A673 (cell line): Measurements from ENCODE around the gene SETD4. TPM values are rescaled to one million over a fixed set of nuclear protein-coding genes. Genes with fewer than 3 reads are reported as not detected.

ENCODE experiments used
- BruUV-seq: library from RNA; stranded (reverse); fragments of 400-500 nt; replicated peaks from 2 replicates; lab custom pipeline; 2021; lab: Mats Ljungman, UMichigan
- CTCF ChIA-PET: fragments of 300-600 bp; sonication (Branson Sonifier 250); formaldehyde crosslinking; loops from one replicate; lab custom pipeline; 2022; ENCODE audit warnings: antibody characterized with exemption; lab: Charles Lee
- POLR2A ChIA-PET: fragments of 300-600 bp; sonication (Branson Sonifier 250); formaldehyde crosslinking; loops from one replicate; lab custom pipeline; 2022; ENCODE audit warnings: antibody characterized with exemption; ENCODE audit not compliant: low non-redundant PET; lab: Charles Lee
- DNase-seq: peaks from one replicate; pipeline ENCODE4 v3.0.0-alpha.2; 2015; ENCODE audit warnings: low spot score
- H3K27ac ChIP-seq: fragments of 200-600 bp; sonication (generic); 2 replicates; pipeline ENCODE4 v1.5.1; 2016; ENCODE audit warnings: mixed run types, low read depth, mild to moderate bottlenecking, mixed read lengths, antibody characterized with exemption, low read length; ENCODE audit not compliant: poor library complexity, severe bottlenecking
- H3K27me3 ChIP-seq: fragments of 200-600 bp; sonication (generic); replicated peaks from 2 replicates; pipeline ENCODE4 v1.6.1; 2017; ENCODE audit warnings: mixed run types, low read depth, mild to moderate bottlenecking, mixed read lengths, antibody characterized with exemption, low read length; ENCODE audit not compliant: insufficient read depth, poor library complexity
- H3K36me3 ChIP-seq: fragments of 200-600 bp; sonication (generic); 2 replicates; pipeline ENCODE4 v1.6.1; 2016; ENCODE audit warnings: mixed run types, mild to moderate bottlenecking, mixed read lengths, antibody characterized with exemption, low read length; ENCODE audit not compliant: insufficient read depth, poor library complexity, severe bottlenecking
- H3K4me1 ChIP-seq: fragments of 200-600 bp; sonication (generic); 2 replicates; pipeline ENCODE4 v1.6.1; 2017; ENCODE audit warnings: mixed run types, mild to moderate bottlenecking, mixed read lengths, antibody characterized with exemption, low read length; ENCODE audit not compliant: insufficient read depth, poor library complexity, severe bottlenecking
- H3K4me3 ChIP-seq: fragments of 200-600 bp; sonication (generic); 2 replicates; pipeline ENCODE4 v1.5.1; 2016; ENCODE audit warnings: low read depth, mixed run types, mild to moderate bottlenecking, mixed read lengths, low read length; ENCODE audit not compliant: poor library complexity, severe bottlenecking
- H3K9me3 ChIP-seq: fragments of 200-600 bp; sonication (generic); 2 replicates; pipeline ENCODE4 v1.6.1; 2016; ENCODE audit warnings: mixed run types, low read depth, mild to moderate bottlenecking, mixed read lengths, antibody characterized with exemption, low read length; ENCODE audit not compliant: poor library complexity, severe bottlenecking
- CTCF ChIP-seq: fragments of 300-800, 200-600 bp; sonication (generic); conservative IDR thresholded peaks from 2 replicates; pipeline ENCODE4 v1.5.1; 2017; ENCODE audit warnings: low read depth, mild to moderate bottlenecking, antibody characterized with exemption, low read length, moderate library complexity, mixed read lengths
- EZH2 ChIP-seq: fragments of 200-600 bp; sonication (generic); IDR thresholded peaks from 2 replicates; pipeline ENCODE4 v1.6.1; 2017; ENCODE audit warnings: borderline replicate concordance, low read depth, mild to moderate bottlenecking, mixed read lengths, antibody characterized with exemption, low read length; ENCODE audit not compliant: poor library complexity, severe bottlenecking
- intact Hi-C: fragments of 100-400 bp; cut with micrococcal nuclease; formaldehyde crosslinking; loops from one replicate; pipeline ENCODE4 v1.10.0; 2022; ENCODE audit not compliant: unreplicated experiment
- total RNA-seq: library from RNA; stranded (reverse); gene quantifications from 2 replicates; pipeline ENCODE4 v1.2.3, GENCODE V29; 2021

Gene SETD4
- total RNA-seq, 1 experiment from 2014 or later = 29.3 TPM

GRCh38 chr21:35996217-35996616 lies 64.1 kb downstream of the SETD4 start:
- no peaks in the 10 kb centered on the region for H3K9me3 ChIP-seq
- CTCF ChIA-PET = no interaction called here
- DNase-seq = no peak
- H3K4me1 ChIP-seq = peaks cover 3% of the 10 kb centered on the region
- H3K36me3 ChIP-seq = no peaks in the 10 kb centered on the region
- TF ChIP-seq EZH2 = no peak
- TF ChIP-seq CTCF = no peak
- intact Hi-C loops = no loop called here
- H3K27ac ChIP-seq = no peak overlapping the region
- H3K27me3 ChIP-seq = peaks cover 10% of the 10 kb centered on the region
- no TSS peak for BruUV-seq
- no peak overlapping the region for H3K4me3 ChIP-seq
- POLR2A ChIA-PET = no interaction called here

GRCh38 chr21:35995522-35996088 lies 64.7 kb downstream of the SETD4 start:
- Histone ChIP-seq H3K36me3 (no peaks in the 10 kb centered on the region), H3K27ac (no peak overlapping the region), H3K4me1 (peaks cover 3% of the 10 kb centered on the region), H3K27me3 (peaks cover 10% of the 10 kb centered on the region), H3K9me3 (no peaks in the 10 kb centered on the region), H3K4me3 (no peak overlapping the region)
- no TSS peak for BruUV-seq
- ChIA-PET CTCF (no interaction called here), POLR2A (no interaction called here)
- no peak for DNase-seq
- TF ChIP-seq EZH2 (no peak), CTCF (no peak)
- intact Hi-C loops = no loop called here

- H3K27me3 ChIP-seq = peaks cover 10% of the 10 kb centered on the region
- TF ChIP-seq CTCF (no peak), EZH2 (no peak)
- CTCF ChIA-PET = no interaction called here
- peaks cover 6% of the 10 kb centered on the region for H3K4me1 ChIP-seq
- H3K9me3 ChIP-seq = no peaks in the 10 kb centered on the region
- H3K36me3 ChIP-seq = no peaks in the 10 kb centered on the region
- no TSS peak for BruUV-seq
- DNase-seq = no peak
- POLR2A ChIA-PET = no interaction called here
- H3K4me3 ChIP-seq = no peak overlapping the region
- no peak overlapping the region for H3K27ac ChIP-seq
- intact Hi-C loops = no loop called here
These were observed 65.7 kb downstream of the SETD4 start for GRCh38 chr21:35994613-35995012.
